Esophagus muscularis mucosa (tissue), 4 donors: ENCODE results near the gene TCTN1. TPM values are rescaled to one million over a fixed set of nuclear protein-coding genes. Genes with fewer than 3 reads are reported as not detected.

ENCODE experiments used
- DNase-seq: peaks from one replicate; pipeline ENCODE4 v3.0.0-alpha.2; 2017; ENCODE audit errors: extremely low spot score
- H3K27ac ChIP-seq, 4 donors: fragments of 200-600 bp; sonication (generic); replicated peaks in 1 of 4; 1 replicate in 3 of 4; 2 replicates in 1 of 4; pipeline ENCODE4 v1.5.1; 2016 to 2019; ENCODE audit warnings: mild to moderate bottlenecking in 1 of 4
- H3K27me3 ChIP-seq, 4 donors: fragments of 200-600 bp; sonication (generic); one replicate each; pipeline versions ENCODE4 v1.5.1 to v1.6.0; 2016 to 2019
- H3K36me3 ChIP-seq, 4 donors: fragments of 200-600 bp; sonication (generic); one replicate each; pipeline ENCODE4 v1.5.1; 2016 to 2019
- H3K4me1 ChIP-seq, 4 donors: fragments of 200-600 bp; sonication (generic); one replicate each; pipeline ENCODE4 v1.5.1; 2016 to 2019
- H3K4me3 ChIP-seq, 4 donors: fragments of 200-600 bp; sonication (generic); 1 replicate in 2 of 4; 2 replicates in 2 of 4; pipeline ENCODE4 v1.5.1; 2016 to 2019; ENCODE audit warnings: mild to moderate bottlenecking in 4 of 4, moderate library complexity in 1 of 4
- H3K9me3 ChIP-seq, 4 donors: fragments of 200-600 bp; sonication (generic); 1 replicate in 3 of 4; 2 replicates in 1 of 4; pipeline ENCODE4 v1.5.1; 2016 to 2019
- CTCF ChIP-seq, 3 experiments: fragments of 200-600 bp in 2 of 3; fragments of 450-650 bp in 1 of 3; sonication (generic) in 2 of 3; IDR thresholded peaks; one replicate each; pipeline ENCODE4 v1.5.1; 2017 to 2019; ENCODE audit warnings: antibody characterized with exemption in 3 of 3, mild to moderate bottlenecking in 2 of 3, moderate library complexity in 1 of 3
- EP300 ChIP-seq: sonication (generic); formaldehyde crosslinking; IDR thresholded peaks from one replicate; pipeline ENCODE4 v1.6.1; 2017; ENCODE audit warnings: antibody characterized with exemption
- POLR2A ChIP-seq: fragments of 450-650 bp; IDR thresholded peaks from one replicate; pipeline ENCODE4 v1.6.1; 2017; ENCODE audit warnings: antibody characterized with exemption, moderate library complexity, mild to moderate bottlenecking, low read depth
- POLR2AphosphoS5 ChIP-seq, 2 donors: sonication (generic); formaldehyde crosslinking; IDR thresholded peaks; one replicate each; pipeline ENCODE4 v1.6.1; 2017; ENCODE audit warnings: antibody characterized with exemption in 2 of 2
- WGBS: methylation state at CpG from one replicate; pipeline ENCODE4 v1.1.5; 2018; 5-methylcytosine and 5-hydroxymethylcytosine counted together
- intact Hi-C: fragments of 100-400 bp; cut with DNase I; formaldehyde crosslinking; loops from one replicate; pipeline ENCODE4 v1.15.1; 2023
- total RNA-seq, 4 donors: library from RNA; depleted of rRNA; stranded (reverse); fragments of >200 nt; gene quantifications; one replicate each; pipeline versions ENCODE4 v1.1.0 to v1.2.1, GENCODE V29; 2016

TCTN1 gene
- total RNA-seq, 4 donors from 2014 or later, result 17.4 to 26.2 (median 21.4) TPM

GRCh38 chr12:110658242-110658641 is 44.3 kb downstream of the TCTN1 start:
- Histone ChIP-seq H3K4me1 (peaks cover 0 to 7% (median 3%) of the 10 kb centered on the region in 4 donors), H3K27me3 (no peaks in the 10 kb centered on the region), H3K27ac (no peak overlapping the region), H3K4me3 (no peak overlapping the region), H3K36me3 (peaks cover 0 to 32% (median 22%) of the 10 kb centered on the region in 4 donors), H3K9me3 (no peaks in the 10 kb centered on the region)
- 86% methylated on average over 9 of the region's 9 CpGs for WGBS
- DNase-seq, result no peak
- intact Hi-C loops, result no loop called here
- TF ChIP-seq POLR2AphosphoS5 (IDR thresholded peaks at IDR 0.05), result no peak
- TF ChIP-seq EP300, result no peak
- no peak for TF ChIP-seq POLR2A
- TF ChIP-seq CTCF (IDR thresholded peaks at IDR 0.05), result no peak

GRCh38 chr12:110658878-110659277 is 44.9 kb downstream of the TCTN1 start:
- no peak for DNase-seq
- Histone ChIP-seq H3K36me3 (peaks cover 0 to 31% (median 21%) of the 10 kb centered on the region in 4 donors), H3K27ac (no peak overlapping the region), H3K4me3 (no peak overlapping the region), H3K27me3 (no peaks in the 10 kb centered on the region), H3K4me1 (peaks cover 0 to 7% (median 3%) of the 10 kb centered on the region in 4 donors), H3K9me3 (no peaks in the 10 kb centered on the region)
- no peak for TF ChIP-seq EP300
- TF ChIP-seq POLR2AphosphoS5 (IDR thresholded peaks at IDR 0.05), result no peak
- TF ChIP-seq POLR2A, result no peak
- no peak for TF ChIP-seq CTCF (IDR thresholded peaks at IDR 0.05)
- intact Hi-C loops, result no loop called here
- WGBS, result 77% methylated on average over 3 of the region's 3 CpGs

- peak overlapping the region in 2 of 4 donors; percentile 10 to 21 for H3K4me3 ChIP-seq
- intact Hi-C loops, result no loop called here
- peaks cover 0 to 24% (median 13%) of the 10 kb centered on the region in 4 donors for H3K36me3 ChIP-seq
- H3K27me3 ChIP-seq, result no peaks in the 10 kb centered on the region
- TF ChIP-seq POLR2AphosphoS5 (IDR thresholded peaks at IDR 0.05) (peak in 1 of 2 donors; percentile 26), CTCF (IDR thresholded peaks at IDR 0.05) (no peak)
- no peak overlapping the region for H3K27ac ChIP-seq
- H3K4me1 ChIP-seq, result peaks cover 0 to 7% (median 3%) of the 10 kb centered on the region in 4 donors
- H3K9me3 ChIP-seq, result peaks cover 0 to 22% (median 16%) of the 10 kb centered on the region in 4 donors
- DNase-seq, result no peak
- WGBS, result 66% methylated on average over 19 of the region's 23 CpGs
These were observed 47.5 kb downstream of the TCTN1 start for GRCh38 chr12:110661337-110661972.

GRCh38 chr12:110666892-110667291 is 53.0 kb downstream of the TCTN1 start:
- Histone ChIP-seq H3K27me3 (no peaks in the 10 kb centered on the region), H3K9me3 (peaks cover 0 to 27% (median 17%) of the 10 kb centered on the region in 4 donors), H3K36me3 (peaks cover 0 to 14% (median 1%) of the 10 kb centered on the region in 4 donors), H3K4me3 (no peak overlapping the region), H3K4me1 (peaks cover 0 to 3% (median 0%) of the 10 kb centered on the region in 4 donors), H3K27ac (no peak overlapping the region)
- 98% methylated on average over 6 of the region's 6 CpGs for WGBS
- DNase-seq, result no peak
- no peak for TF ChIP-seq POLR2AphosphoS5 (IDR thresholded peaks at IDR 0.05)
- TF ChIP-seq CTCF (IDR thresholded peaks at IDR 0.05), result no peak
- no peak for TF ChIP-seq POLR2A
- intact Hi-C loops, result no loop called here

GRCh38 chr12:110667671-110668070 is 53.7 kb downstream of the TCTN1 start:
- no peaks in the 10 kb centered on the region for H3K4me1 ChIP-seq
- no peak for TF ChIP-seq EP300
- no peak for TF ChIP-seq POLR2AphosphoS5 (IDR thresholded peaks at IDR 0.05)
- no peak for TF ChIP-seq CTCF (IDR thresholded peaks at IDR 0.05)
- no peak for TF ChIP-seq POLR2A
- H3K9me3 ChIP-seq, result peaks cover 0 to 27% (median 17%) of the 10 kb centered on the region in 4 donors
- 95% methylated on average over 3 of the region's 3 CpGs for WGBS
- H3K36me3 ChIP-seq, result peaks cover 0 to 14% (median 1%) of the 10 kb centered on the region in 4 donors
- intact Hi-C loops, result no loop called here
- DNase-seq, result no peak
- H3K27ac ChIP-seq, result no peak overlapping the region
- no peak overlapping the region for H3K4me3 ChIP-seq
- H3K27me3 ChIP-seq, result no peaks in the 10 kb centered on the region
